ENCODE data around the gene RBMS3.

- TF ChIP-seq CTCF (IDR thresholded peaks at IDR 0.05) (no peak), NR3C1 (CRISPR knock-in tag; conservative IDR thresholded peaks at IDR 0.05; ENCODE audit: low read depth) (no peak), ELF4 (CRISPR knock-in tag; IDR thresholded peaks at IDR 0.05; ENCODE audit: low read depth) (no peak), ZBTB21 (CRISPR knock-in tag; IDR thresholded peaks at IDR 0.05; ENCODE audit: borderline replicate concordance) (no peak), ZNF138 (CRISPR knock-in tag; conservative IDR thresholded peaks at IDR 0.05) (no peak), SP1 (CRISPR knock-in tag; conservative IDR thresholded peaks at IDR 0.05) (no peak), FOXK1 (CRISPR knock-in tag; IDR thresholded peaks at IDR 0.05) (no peak), MYBL2 (CRISPR knock-in tag; IDR thresholded peaks at IDR 0.05) (no peak), SMAD3 (CRISPR knock-in tag; IDR thresholded peaks at IDR 0.05; ENCODE audit: borderline replicate concordance) (no peak), ATF2 (CRISPR knock-in tag; IDR thresholded peaks at IDR 0.05; ENCODE audit: borderline replicate concordance, low read depth) (no peak), IRF1 (CRISPR knock-in tag; IDR thresholded peaks at IDR 0.05) (no peak), MXD4 (CRISPR knock-in tag; IDR thresholded peaks at IDR 0.05; ENCODE audit: borderline replicate concordance) (no peak)
- TF ChIP-seq, protein P1, sequence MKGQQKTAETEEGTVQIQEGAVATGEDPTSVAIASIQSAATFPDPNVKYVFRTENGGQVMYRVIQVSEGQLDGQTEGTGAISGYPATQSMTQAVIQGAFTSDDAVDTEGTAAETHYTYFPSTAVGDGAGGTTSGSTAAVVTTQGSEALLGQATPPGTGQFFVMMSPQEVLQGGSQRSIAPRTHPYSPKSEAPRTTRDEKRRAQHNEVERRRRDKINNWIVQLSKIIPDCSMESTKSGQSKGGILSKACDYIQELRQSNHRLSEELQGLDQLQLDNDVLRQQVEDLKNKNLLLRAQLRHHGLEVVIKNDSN (CRISPR knock-in tag; IDR thresholded peaks at IDR 0.05) = no peak
- TF ChIP-seq, protein P2, sequence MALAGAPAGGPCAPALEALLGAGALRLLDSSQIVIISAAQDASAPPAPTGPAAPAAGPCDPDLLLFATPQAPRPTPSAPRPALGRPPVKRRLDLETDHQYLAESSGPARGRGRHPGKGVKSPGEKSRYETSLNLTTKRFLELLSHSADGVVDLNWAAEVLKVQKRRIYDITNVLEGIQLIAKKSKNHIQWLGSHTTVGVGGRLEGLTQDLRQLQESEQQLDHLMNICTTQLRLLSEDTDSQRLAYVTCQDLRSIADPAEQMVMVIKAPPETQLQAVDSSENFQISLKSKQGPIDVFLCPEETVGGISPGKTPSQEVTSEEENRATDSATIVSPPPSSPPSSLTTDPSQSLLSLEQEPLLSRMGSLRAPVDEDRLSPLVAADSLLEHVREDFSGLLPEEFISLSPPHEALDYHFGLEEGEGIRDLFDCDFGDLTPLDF (CRISPR knock-in tag; IDR thresholded peaks at IDR 0.05) = no peak
Observed at GRCh38 chr3:29416514-29416913, 135.6 kb downstream of the RBMS3 start.

Measured in WTC11 (cell line).